T follicular helper cell (primary cell): Measurements from ENCODE around the gene FRK.

Experiments
- DNase-seq: peaks from one replicate; pipeline ENCODE4 v3.0.0-alpha.2; 2020; ENCODE audit warnings: low read depth

FRK gene

DNA sequence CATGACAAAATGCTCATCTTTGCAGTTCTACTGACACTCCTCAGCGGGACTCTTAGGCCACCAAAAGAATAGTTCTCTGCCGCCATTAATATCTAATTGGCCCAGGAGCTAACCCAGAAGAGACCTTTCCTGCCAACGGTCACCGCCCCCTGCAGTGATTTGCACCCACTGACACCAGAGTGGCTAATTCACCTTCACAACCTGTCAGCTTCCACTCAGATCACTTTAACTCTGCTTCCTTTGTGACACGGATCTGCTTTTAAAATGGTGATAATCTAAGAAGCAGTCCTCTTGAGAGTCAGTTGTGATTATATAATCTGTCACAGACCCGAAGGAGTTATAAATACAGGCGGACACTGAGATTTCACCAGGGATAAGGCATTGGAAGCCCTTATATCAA lies 172.8 kb downstream of the FRK start:
- DNase-seq = no peak

DNA sequence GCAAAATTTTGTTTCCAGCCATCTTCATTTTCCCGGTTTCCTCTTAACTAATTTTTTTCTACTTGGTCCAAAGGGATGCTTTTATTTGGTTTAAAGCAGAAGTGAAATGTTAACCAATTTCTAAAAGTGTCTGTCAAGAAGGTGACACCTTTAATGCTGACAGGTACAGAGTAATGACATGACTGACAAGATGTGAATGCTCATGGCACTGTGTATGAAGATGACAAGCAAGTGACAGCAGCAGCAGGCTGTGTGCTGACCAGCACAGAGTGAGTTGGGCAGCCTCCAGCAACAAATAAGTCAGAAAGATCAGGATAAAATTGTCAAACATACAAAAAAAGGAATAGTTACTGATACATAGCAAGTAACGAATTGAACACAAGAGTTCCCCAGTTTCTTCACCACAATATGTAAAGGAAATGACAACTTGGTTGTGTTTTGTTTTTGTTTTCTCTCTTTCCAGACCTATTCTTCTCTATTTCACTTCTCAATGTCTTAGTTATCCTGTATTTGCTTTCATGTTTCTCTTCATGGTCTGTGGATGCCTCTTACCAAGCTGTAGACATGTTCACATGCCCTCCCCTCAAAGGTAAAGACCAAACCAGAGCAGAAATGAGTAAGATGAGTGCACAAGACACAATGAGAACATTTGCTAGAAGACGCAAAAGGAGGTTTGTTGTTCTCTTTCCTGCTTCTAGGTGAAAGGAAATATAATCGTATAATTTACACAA lies 174.9 kb downstream of the FRK start:
- no peak for DNase-seq

DNA sequence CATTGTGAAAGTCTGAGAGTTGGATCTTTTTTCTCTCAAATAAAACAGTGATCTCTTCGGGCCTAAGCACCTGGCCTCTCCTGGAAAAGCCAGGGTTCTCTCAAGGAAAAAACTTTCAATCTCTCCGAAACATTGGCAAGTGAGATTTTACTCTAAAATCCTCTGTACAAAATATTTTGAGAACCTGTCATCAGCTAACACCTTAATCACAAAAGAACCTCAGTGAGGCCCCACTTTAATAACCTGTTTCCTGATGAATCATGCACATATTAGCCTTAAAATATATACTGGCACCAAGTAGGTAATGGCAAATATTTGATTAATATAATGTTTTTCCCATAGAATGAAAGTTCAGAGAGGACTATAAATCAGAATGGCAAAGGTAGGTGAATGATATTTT lies 177.9 kb downstream of the FRK start:
- no peak for DNase-seq

DNA sequence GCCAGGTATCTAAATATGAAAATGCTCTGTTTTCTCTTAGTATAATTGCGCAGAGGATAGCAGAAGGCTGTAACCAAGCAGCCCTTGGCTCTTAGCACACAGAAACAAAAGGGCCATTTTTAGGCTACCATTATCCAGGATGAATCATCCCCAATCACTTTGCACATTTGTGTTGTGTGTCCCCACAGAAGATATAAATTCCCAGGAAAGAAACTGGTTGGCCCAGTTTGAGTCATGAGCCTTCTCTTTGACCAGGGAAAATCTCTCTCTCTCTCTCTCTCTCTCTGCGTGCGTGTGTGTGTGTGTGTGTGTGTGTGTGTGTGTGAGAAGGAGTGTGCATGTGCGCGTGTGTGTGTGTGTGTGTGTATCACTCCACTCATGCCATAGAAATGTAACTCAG lies 178.5 kb downstream of the FRK start:
- no peak for DNase-seq
